GM18951 (cell line): ENCODE results near the gene KLHDC7A.
"Not testable (repeated sequence)": the region's sequence is repeated elsewhere in the genome, so short reads cannot be mapped to it uniquely, and the experiment has no call there.

Experiments used
- POLR2A ChIP-seq: IDR thresholded peaks from 4 replicates; pipeline ENCODE4 v1.6.1; 2011; ENCODE audit warnings: mild to moderate bottlenecking; ENCODE audit not compliant: insufficient read length, insufficient read depth; ENCODE audit errors: extremely low read depth
- in situ Hi-C: fragments of 300-500 bp; cut with MboI; formaldehyde crosslinking; loops from one replicate; pipeline ENCODE4 v1.12.0; 2022; ENCODE audit warnings: low sequenced_read_pairs, mixed read lengths, inconsistent platforms; ENCODE audit not compliant: unreplicated experiment

KLHDC7A gene

GRCh38 chr1:18480315-18481189 is at the start of gene KLHDC7A:
Gene KLHDC7A, plus strand, starts transcription at chr1:18480930. Its CDS starts 52 bp downstream, at chr1:18480982.
- no peak for TF ChIP-seq POLR2A
- in situ Hi-C loops = no loop called here

- in situ Hi-C loops = no loop called here
- no peak for TF ChIP-seq POLR2A
Measured at GRCh38 chr1:18434041-18434440, 46.7 kb upstream of the KLHDC7A start.

- in situ Hi-C loops = no loop called here
Measured at GRCh38 chr1:18440385-18441226, 40.1 kb upstream of the KLHDC7A start.

GRCh38 chr1:18443587-18444520 is 36.9 kb upstream of the KLHDC7A start:
- no peak for TF ChIP-seq POLR2A
- in situ Hi-C loops = no loop called here

More at GRCh38 chr1:18440385-18441226, 40.1 kb upstream of the KLHDC7A start:
- TF ChIP-seq POLR2A = no peak

GRCh38 chr1:18444563-18444962 is 36.2 kb upstream of the KLHDC7A start:
- in situ Hi-C loops = no loop called here

GRCh38 chr1:18446751-18447150 is 34.0 kb upstream of the KLHDC7A start:
- TF ChIP-seq POLR2A = no peak
- in situ Hi-C loops = no loop called here

More at GRCh38 chr1:18444563-18444962, 36.2 kb upstream of the KLHDC7A start:
- no peak for TF ChIP-seq POLR2A

GRCh38 chr1:18447509-18448220 is 33.1 kb upstream of the KLHDC7A start:
- TF ChIP-seq POLR2A = no peak
- in situ Hi-C loops = no loop called here

- TF ChIP-seq POLR2A = no peak
- in situ Hi-C loops = no loop called here
Measured at GRCh38 chr1:18448889-18449288, 31.8 kb upstream of the KLHDC7A start.

- in situ Hi-C loops = no loop called here
- TF ChIP-seq POLR2A = no peak
Measured at GRCh38 chr1:18452550-18452949, 28.2 kb upstream of the KLHDC7A start.

GRCh38 chr1:18458133-18459092 is 22.3 kb upstream of the KLHDC7A start:
- TF ChIP-seq POLR2A = no peak
- in situ Hi-C loops = no loop called here

GRCh38 chr1:18461656-18462055 is 19.1 kb upstream of the KLHDC7A start:
- no peak for TF ChIP-seq POLR2A

GRCh38 chr1:18462517-18462916 is 18.2 kb upstream of the KLHDC7A start:
- in situ Hi-C loops = not testable (repeated sequence)

More at GRCh38 chr1:18461656-18462055, 19.1 kb upstream of the KLHDC7A start:
- in situ Hi-C loops = no loop called here
